GM21526 (cell line): ENCODE measurements around the gene PEAK1.
"Not testable (repeated sequence)": the region's sequence is repeated elsewhere in the genome, so short reads cannot be mapped to it uniquely, and the experiment has no call there.

ENCODE experiments used
- ATAC-seq: cut with Tn5 transposase; IDR thresholded peaks from one replicate; pipeline ENCODE4 v1.9.1; 2021; ENCODE audit warnings: moderate library complexity; ENCODE audit not compliant: unreplicated experiment, low FRiP score

Gene PEAK1

DNA sequence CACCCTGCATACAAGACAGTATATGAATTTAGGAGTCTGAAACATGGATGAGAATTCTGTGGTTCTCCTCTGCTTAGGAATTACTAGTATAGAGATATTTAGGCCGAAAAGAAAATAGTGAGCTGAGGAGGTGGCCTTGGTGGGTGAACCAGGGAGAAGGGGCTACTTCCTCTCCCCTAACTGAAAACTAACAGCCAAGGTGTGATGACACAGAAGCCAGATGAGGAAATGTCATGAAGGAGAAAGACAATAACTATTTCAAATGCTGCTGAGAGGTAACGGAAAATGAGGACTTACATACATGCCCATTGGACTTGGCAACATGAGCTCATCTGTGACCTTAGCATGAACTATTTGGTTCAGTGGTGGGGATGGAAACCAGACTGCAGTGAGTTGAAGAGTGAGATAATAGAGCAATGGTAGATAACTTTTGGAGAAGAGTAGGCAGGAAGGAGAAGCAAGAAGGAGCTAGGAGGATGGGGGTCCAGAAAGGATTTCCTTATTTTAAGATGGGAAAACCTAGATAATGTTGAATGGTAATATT is 234.6 kb downstream of the PEAK1 start:
- ATAC-seq = no peak

DNA sequence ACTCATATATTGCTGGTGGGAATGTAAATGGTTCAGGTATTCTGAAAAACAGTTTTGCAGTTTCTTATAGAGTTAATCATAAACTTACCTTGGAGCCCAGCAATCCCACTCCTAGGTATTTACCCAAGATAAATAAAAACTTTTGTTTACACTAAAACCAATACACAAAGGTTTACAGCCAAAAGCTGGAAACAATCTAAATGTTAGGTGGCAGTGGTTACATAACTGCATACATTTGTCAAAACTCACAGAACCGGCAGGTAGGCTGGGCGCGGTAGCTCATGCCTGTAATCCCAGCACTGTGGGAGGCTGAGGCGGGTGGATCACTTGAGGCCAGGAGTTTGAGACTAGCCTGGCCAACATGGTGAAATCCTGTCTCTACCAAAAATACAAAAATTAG is 235.6 kb downstream of the PEAK1 start:
- ATAC-seq = not testable (repeated sequence)

DNA sequence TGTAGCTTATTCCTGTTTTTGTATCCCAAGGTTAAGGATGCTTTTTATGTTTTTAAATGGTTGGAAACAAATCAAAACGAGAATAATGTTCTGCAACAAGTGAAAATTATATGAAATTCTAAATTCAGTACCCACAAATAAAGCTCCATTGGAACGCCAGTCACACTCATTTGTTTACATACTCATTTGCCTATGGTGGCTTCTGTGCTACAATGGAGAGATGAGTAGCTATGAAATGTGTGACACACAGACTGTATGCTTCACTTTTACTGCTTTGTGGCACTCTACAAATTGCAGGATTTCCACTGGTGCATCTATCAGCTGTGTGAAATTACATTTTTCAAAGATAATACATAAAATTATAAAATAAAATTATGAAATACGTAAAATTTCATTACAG is 236.8 kb downstream of the PEAK1 start:
- no peak for ATAC-seq

DNA sequence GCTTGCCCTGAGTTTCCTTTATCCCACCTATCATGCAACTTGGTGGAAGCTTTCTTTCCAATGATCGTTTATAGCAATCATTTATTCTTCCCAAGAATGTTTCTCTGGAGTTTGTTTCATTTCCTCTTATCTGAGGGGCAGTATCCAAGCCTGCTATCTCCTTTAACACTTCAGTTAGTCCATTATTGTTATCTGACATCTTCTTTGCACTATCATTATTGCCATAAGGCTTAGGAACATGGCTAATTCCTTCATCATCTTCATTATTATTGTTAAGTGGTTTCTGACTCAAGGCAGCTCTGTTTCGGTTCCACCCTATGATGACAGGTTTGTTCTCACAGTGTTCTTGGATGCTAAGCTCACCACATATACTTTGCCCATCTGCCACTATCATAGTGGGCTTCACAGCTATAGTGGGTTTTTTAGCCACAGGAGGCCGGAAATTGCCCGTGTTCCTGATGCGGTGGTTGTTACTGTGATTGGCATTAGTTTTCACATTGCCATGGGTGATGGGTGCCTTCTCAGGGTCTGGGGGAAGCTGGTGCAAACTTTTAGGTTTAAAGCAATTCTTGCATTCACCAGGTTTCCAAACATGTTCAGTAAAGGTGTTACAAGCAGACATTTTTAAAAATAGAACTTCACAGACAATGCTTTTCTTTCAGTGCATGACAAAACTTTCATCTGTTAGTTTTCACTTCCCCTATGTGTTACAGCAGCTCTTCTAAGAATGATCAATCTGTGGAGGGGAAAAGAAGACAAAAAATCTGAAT is 238.4 kb downstream of the PEAK1 start:
- ATAC-seq = no peak

DNA sequence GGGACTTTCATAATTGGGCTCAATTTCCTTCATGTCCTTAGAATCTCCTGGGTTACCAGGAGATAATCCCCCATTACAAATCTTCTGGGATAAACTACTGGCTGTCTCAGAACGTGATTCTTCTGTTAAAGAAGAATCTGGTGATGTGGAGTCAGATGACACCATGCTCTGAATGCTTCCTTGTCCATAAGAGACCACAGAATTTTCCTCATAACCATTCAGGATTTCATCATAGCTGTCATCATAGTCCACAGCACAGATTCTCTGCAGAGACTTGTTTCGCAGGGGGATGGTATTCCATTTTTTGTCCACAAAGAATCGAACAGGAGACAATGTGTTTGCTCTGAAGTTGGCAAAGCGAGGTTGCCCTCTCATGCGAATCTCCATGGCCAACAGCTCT is 239.1 kb downstream of the PEAK1 start:
- ATAC-seq = no peak

DNA sequence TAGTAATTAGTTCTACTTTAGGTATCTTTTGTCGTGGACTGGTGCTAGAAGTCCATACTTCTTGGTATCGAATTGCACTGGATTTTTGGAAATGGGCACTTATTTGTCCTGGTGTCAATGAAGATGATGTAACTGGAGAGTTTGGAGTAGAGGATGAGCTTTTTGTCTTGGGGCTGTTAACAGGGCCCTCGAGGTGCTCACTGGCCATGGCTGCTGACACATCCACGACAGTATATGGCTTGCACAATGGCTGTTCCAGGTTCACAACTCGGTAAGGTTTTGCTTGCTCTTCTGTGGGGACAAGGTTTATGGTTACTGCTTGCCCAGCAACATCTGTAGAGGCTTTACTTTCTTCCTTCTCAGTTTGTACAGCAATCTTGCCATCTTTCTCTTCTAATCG is 239.6 kb downstream of the PEAK1 start:
- ATAC-seq = no peak

DNA sequence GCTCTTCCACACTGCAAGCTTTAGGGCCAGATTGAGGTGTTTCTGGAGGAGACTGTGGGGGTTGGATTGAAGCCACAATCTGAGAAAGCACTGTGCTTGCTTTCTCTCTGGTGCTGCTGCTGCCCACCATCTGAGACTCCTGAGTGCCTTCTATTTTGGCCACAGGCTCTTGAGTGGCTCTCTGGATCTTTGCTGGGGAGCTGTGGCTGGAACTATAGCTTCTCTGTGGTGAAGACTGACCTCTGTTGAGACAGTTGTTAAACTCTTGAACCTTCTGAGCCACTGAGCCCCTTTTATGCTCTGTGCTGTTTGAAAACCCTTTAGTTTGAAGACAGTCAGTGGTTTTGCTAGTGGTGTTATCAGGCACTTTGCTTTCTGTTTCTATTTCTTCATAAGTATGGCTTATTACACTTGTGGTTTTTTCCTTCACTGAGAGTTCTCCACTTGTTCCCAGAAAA is 240.3 kb downstream of the PEAK1 start:
- no peak for ATAC-seq

DNA sequence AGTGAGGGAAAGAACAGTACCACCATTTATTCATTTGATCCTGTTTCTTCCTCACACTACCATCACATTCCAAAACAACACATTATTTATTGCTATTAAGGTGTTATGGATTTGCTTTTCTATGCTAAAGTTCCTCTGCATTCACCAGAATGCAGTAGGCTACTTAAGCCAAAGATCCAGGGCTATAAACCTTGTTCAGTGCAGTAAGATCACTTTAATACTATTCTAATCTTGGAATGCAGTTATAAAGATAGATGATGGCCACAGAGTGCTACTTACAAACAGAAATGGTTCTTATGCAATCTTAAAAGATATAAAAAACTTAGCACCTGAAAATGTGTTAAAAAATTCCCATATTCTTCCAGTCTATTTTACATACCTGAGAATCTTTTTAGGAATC is 241.5 kb downstream of the PEAK1 start:
- ATAC-seq = no peak

DNA sequence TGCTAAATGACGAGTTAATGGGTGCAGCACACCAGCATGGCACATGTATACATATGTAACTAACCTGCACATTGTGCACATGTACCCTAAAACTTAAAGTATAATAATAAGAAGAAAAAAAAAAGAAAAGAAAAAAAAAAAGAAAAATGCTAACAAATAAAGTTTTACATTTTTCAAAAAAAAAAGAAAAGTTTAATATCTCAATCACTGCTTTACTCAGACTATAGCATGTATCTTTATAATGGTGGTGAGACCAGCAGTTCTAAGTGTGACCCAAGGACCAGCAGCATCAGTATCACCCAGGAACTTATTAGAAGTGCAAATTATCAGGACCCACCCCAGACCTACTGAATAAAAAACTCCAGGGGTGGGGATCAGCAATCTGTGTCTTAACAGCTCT is 243.8 kb downstream of the PEAK1 start:
- not testable (repeated sequence) for ATAC-seq

DNA sequence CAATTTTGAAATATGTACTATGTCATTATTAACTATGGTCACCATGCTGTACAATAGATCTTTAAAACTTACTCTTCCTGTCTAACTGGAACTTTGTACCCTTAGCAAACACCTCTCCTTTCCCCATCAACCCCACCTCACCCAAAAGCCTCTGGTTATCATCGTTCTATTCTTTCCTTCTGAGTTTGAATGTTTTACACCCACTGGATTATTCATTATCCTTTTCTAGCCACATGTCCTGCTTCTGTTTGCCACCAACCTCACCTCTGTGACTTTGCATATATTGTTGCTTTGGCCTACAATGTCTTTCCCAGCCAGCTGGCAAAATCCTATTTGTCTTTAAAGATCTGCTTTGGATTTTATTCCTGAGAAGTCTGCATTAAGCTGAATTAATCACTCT is 246.4 kb downstream of the PEAK1 start:
- no peak for ATAC-seq

DNA sequence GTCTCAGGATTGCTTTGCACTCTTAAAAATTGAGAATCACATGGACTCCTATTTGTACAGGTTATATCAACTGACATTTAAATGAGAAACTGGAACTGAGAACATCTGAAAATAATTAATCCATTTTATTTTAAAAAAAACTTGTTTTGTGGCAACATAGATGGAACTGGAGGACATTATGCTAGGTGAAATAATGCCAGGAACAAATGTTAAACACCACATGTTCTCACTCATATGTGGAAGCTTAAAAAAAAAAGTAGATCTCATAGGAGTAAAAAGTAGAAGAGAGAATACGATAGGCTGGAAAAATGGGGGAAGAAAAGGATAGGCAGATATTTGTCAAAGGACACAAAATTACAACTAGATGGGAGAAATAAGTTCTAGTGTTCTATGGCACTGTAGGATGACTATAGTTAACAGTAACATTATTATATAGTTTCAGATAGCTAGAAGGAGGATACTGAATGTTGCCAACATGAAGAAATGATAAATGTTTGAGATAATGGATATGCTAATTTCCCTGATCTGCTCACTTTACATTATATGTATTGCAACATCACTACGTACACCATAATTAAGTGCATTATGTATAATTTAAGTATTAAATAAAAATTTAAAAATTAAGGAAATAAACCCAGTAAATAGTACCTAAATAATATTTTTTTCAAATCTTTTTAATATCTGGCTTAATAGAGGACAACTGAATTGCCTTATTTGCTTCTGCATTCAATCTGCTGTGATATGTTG is 248.5 kb downstream of the PEAK1 start:
- no peak for ATAC-seq

DNA sequence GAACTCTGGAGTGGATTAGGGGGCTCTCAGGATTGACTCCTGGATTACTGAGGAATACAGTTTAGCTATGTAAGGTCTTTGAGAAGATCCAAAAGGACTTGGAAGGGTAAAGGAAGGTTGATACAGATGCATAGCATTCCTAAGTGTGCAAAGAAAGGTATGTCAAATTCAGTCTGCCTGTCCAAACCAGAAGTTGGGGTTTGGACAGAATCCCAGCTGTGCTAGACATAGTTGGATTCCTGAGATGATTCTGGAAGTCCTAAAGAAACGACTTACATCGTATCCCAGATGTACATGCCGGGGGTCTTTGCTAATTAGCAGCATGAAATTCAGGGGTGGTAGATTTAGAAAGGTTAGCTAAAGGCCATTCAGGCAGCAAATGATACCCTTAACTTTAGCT is 251.3 kb downstream of the PEAK1 start:
- ATAC-seq = no peak

DNA sequence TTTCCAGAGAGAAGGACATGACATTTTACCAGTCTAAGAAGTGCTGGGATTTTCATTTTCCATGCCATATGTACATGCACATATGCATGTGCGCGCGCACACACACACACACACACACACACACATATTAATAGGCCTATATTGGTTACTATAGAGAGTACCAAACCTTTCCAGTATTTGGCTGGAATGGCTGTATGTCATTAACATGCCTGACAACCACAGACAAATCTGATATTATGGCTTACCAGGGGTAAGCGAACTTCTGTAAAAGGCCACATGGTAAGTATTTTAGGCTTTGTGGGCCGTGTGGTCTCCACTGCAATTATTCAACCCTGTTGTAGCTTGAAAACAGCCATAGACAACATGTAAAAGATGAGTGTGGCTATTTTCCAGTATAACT is 251.8 kb downstream of the PEAK1 start:
- no peak for ATAC-seq

DNA sequence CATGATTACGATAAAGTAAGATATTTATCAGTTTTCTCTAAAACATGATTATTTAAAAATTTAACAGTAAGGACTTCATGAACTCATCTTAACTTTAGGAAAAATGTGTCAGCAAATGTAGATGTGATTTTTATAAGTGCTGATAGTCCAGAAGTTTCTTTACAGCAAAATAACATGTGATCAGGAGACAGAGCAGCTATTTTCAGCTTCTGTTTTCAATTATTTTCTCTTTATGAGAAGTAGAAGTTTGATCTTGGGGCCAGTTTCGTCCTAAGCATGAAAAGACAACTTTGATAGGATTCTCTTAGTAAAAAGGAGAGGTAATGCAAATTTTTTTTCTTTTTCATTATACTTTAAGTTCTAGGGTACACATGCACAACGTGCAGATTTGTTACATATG is 252.5 kb downstream of the PEAK1 start:
- ATAC-seq = no peak

DNA sequence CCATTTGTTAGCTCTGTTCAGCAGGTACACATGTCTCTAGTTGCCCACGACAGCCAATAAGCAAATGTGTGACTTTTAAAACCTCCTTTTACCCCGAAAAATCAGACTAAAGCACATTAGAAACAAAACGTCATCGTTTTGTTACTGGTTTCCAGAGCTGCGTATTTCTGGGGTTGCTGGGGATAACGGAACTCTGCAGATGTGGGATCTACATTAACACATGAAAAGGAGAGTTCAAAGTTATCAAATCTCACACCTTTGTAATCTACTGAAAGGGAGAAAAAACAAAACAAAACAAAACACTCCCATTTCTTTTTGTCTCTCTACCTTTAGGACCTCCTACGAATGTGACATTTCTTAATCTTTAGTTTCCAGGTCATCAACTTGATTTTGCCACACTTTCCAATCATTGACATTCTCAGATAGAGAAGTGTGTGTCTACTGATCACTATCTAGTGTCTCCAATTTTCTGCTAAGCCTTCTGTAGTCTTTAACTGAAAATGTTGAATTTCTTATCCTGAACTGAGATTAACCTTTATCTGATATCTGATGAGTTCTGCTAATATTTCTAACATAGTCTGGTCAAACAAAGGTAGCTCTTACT is 256.0 kb downstream of the PEAK1 start:
- no peak for ATAC-seq

DNA sequence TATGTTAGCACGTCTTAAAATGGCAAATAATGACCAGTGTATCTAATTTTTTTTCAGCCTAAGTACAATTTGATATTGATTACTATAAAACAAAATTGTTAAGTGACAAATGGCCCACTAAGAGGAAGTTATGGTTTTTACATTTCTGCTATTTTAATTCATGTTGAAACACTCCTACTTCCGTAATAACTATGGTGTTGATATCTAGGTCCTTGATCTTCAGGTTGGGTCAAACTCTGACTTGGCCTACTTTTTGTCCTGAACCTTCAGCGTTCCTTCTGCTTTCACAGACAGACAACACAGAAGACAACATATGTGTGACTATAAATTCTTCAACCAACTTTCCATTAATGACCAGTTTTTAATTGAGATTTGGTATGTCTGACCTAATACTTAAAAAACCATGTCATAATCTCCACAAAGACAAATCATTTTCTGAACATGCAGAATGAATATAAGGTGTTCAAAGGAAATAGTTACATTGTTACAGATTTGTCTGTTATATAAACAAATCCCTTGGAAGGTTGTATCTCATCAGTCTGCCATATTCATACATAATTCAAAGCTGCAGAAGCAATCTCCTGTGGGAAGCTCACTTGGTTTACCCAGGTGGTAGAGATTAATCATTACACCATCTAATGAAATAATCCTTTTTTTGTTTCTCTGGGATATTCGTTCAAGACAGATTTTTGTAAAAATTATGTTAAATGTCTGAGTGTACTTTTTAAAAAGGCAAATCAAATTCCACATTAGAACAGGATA is 256.9 kb downstream of the PEAK1 start:
- ATAC-seq = no peak

DNA sequence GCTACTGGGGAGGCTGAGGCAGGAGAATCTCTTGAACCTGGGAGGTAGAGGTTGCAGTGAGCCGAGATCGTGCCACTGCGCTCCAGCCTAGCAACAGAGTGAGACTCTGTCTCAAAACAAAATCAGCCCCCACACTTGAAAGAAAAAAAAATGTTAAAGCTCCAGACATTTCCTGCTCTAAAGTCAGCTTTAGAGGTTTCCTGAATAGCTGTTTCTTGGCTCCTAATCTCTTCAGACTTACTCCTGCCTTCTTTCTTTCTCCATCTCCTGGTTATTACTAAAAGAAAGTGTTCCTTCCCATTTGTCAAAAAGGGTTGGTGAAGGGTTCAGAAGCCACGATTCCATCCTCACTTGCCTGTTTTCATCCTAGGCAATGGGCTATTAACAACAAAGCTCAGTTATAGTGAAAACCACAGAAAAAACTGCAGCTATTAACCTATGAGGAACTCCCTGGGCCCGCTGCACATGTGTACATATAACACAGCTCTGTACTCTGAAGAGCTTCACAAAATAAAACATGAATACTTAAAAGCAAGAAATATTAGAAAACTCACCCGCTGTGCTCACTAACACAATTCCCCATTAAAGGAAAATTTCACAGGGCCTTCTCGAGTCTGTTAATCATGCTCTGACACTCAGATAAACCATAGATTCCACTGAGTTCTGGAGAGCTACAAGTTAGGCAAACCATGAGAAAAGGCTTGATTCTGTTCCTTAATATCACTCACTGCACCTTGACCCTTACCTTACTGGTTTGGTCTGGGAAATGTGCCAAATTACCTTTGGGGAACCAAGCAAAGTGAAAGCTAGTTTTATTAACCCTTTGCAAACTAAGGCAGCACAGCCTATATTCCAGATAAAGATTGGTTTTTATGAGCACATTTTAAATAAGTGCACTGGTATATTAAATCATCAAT is 259.1 kb downstream of the PEAK1 start:
- ATAC-seq = no peak

DNA sequence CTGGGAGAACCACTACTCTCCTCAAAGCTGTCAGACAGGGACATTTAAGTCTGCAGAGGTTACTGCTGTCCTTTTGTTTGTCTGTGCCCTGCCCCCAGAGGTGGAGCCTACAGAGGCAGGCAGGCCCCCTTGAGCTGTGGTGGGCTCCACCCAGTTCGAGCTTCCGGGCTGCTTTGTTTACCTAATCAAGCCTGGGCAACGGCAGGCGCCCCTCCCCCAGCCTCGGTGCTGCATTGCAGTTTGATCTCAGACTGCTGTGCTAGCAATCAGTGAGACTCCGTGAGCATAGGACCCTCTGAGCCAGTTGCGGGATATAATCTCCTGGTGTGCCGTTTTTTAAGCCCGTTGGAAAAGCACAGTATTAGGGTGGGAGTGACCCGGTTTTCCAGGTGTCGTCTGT is 263.9 kb downstream of the PEAK1 start:
- not testable (repeated sequence) for ATAC-seq

DNA sequence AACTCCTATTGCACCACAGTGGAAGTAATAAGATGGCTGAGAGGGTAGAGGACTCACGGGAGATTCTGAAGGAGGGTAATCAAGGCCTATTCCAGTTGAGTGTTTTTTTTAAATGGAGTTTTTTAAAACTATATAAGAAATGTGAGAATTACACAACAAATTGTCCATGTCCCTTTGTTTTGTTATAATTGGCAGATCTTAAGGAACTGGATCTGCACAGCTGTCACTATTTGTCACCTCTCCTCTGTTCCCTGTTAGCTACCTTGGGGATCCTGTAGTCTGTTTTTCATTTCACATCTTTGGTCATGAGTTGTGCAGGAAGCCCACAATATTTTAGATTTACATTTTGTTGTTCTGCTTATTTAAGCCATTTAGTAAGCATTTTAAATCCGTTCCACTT is 271.7 kb downstream of the PEAK1 start:
- ATAC-seq = no peak

DNA sequence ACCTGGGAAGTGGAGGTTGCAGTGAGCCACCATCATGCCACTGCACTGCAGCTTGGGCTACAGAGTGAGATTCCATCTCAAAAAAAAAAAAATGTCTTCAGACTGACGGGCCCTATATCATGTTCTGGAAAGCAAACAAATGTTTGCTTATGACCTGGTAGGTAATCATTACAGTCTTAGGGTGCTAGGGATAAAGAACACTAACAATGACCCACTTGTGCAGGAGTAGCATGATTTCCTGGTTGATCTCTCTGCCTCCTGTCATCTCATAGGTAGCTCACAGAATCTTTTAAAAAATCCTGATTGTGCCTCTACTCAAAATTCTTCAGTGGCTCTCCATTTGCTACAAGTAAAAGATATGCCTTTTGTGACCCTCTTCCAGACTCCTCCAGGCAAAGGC is 274.5 kb downstream of the PEAK1 start:
- no peak for ATAC-seq
